Fibroblast of lung (primary cell): ENCODE measurements around the gene TFDP2.

Experiments
- CTCF ChIP-seq, 2 donors: IDR thresholded peaks in 1 of 2; conservative IDR thresholded peaks in 1 of 2; 1 replicate in 1 of 2; 2 replicates in 1 of 2; pipeline ENCODE4 v1.5.1; 2011 to 2012; ENCODE audit warnings: low read length in 2 of 2, control low read depth in 1 of 2, inconsistent platforms in 1 of 2, low read depth in 1 of 2, mild to moderate bottlenecking in 1 of 2
- EZH2 ChIP-seq: IDR thresholded peaks from 2 replicates; pipeline ENCODE4 v1.5.1; 2012; ENCODE audit warnings: low read length, control low read depth, mild to moderate bottlenecking; ENCODE audit errors: missing control alignments

- TF ChIP-seq CTCF (conservative IDR thresholded peaks at IDR 0.05 in 1 of 2, IDR thresholded peaks at IDR 0.05 in 1 of 2; ENCODE audit: low read depth in 1 of 2, low read length in 2 of 2) (no peak), EZH2 (no peak)
Measured at GRCh38 chr3:141963301-141963700, 186.0 kb downstream of the TFDP2 start.
